K562 (cell line): ENCODE measurements around the gene CHN2. TPM values are rescaled to one million over a fixed set of nuclear protein-coding genes. Genes with fewer than 3 reads are reported as not detected.

ENCODE experiments used
- ATAC-seq: fragments of 200-7000 bp; cut with Tn5 transposase; 3 replicates; pipeline ENCODE4 v1.9.1; 2020; ENCODE audit warnings: moderate library complexity
- BruUV-seq: library from RNA; stranded (reverse); fragments of 400-500 nt; replicated peaks from 2 replicates; lab custom pipeline; 2021; lab: Mats Ljungman, UMichigan
- CTCF ChIA-PET: fragments of 300-600 bp; formaldehyde crosslinking; extraction: SDS; loops from one replicate; lab custom pipeline; 2021; ENCODE audit warnings: low intra/inter-chr PET ratio; lab: Yijun Ruan, JAX
- POLR2A ChIA-PET: fragments of 300-600, 350-650 bp; sonication (Branson Sonifier 250); formaldehyde crosslinking; extraction: SDS; loops from one replicate; lab custom pipeline; 2021; ENCODE audit warnings: antibody characterized with exemption, inconsistent platforms; lab: Yijun Ruan, JAX
- DNase-seq, 4 experiments: peaks; one replicate each; pipeline versions ENCODE4 v3.0.0 to v3.0.0-alpha.2; 2011 to 2018; ENCODE audit warnings: low spot score in 3 of 4, mixed read lengths in 3 of 4; ENCODE audit errors: extremely low read depth in 1 of 4
- FAIRE-seq: peaks from 2 replicates; lab custom pipeline; 2011; peaks lifted over from hg19 to GRCh38; lab: Jason Lieb, UNC
- H2AFZ ChIP-seq: 2 replicates; pipeline ENCODE4 v1.6.0; 2011; ENCODE audit warnings: low read depth, low read length, control low read depth, inconsistent platforms
- H3K27ac ChIP-seq: fragments of 200-600 bp; 3 replicates; pipeline ENCODE4 v1.8.0; 2011; ENCODE audit warnings: low read depth, mild to moderate bottlenecking, control low read depth, inconsistent platforms, low read length, moderate library complexity, mixed read lengths; ENCODE audit errors: extremely low read depth
- H3K27me3 ChIP-seq, 2 experiments: fragments of 300-600 bp in 1 of 2; 2 replicates in 1 of 2; 3 replicates in 1 of 2; pipeline versions ENCODE4 v1.6.0 to v1.8.0; 2011; ENCODE audit warnings: inconsistent platforms in 2 of 2, low read length in 2 of 2, mild to moderate bottlenecking in 1 of 2, mixed read lengths in 1 of 2, moderate library complexity in 1 of 2; ENCODE audit not compliant: control insufficient read depth in 2 of 2, insufficient read depth in 2 of 2
- H3K36me3 ChIP-seq: fragments of 300-600 bp; 3 replicates; pipeline ENCODE4 v1.8.0; 2011; ENCODE audit warnings: mild to moderate bottlenecking, low read length, inconsistent platforms; ENCODE audit not compliant: control insufficient read depth, insufficient read depth
- H3K4me1 ChIP-seq, 2 experiments: fragments of 200-600 bp in 1 of 2; replicated peaks in 1 of 2; 2 replicates in 1 of 2; 3 replicates in 1 of 2; pipeline versions ENCODE4 v1.5.1 to v1.8.0; 2011; ENCODE audit warnings: inconsistent platforms in 2 of 2, low read length in 2 of 2, mild to moderate bottlenecking in 1 of 2, mixed read lengths in 1 of 2, moderate library complexity in 1 of 2; ENCODE audit not compliant: control insufficient read depth in 2 of 2, insufficient read depth in 2 of 2
- H3K4me2 ChIP-seq: 2 replicates; pipeline ENCODE4 v1.6.1; 2011; ENCODE audit warnings: low read length, control low read depth, inconsistent platforms, mixed read lengths; ENCODE audit not compliant: insufficient read depth
- H3K4me3 ChIP-seq: fragments of 200-600 bp; sonication (generic), shearing (Covaris generic); 2 replicates; pipeline ENCODE4 v1.5.1; 2016; ENCODE audit warnings: control low read depth, inconsistent platforms
- H3K79me2 ChIP-seq: fragments of 200-600 bp; 3 replicates; pipeline ENCODE4 v1.8.0; 2011; ENCODE audit warnings: low read length, inconsistent platforms; ENCODE audit not compliant: control insufficient read depth, insufficient read depth
- H3K9ac ChIP-seq, 2 experiments: 2 replicates each; pipeline versions ENCODE4 v1.6.0 to v1.6.1; 2011; ENCODE audit warnings: low read depth in 2 of 2, low read length in 2 of 2, control low read depth in 1 of 2, inconsistent platforms in 1 of 2, mild to moderate bottlenecking in 1 of 2, mixed read lengths in 1 of 2; ENCODE audit not compliant: insufficient read depth in 1 of 2
- H3K9me1 ChIP-seq: one replicate; pipeline ENCODE4 v1.6.0; 2011; ENCODE audit warnings: inconsistent platforms, mild to moderate bottlenecking, low read length, moderate library complexity; ENCODE audit not compliant: control insufficient read depth, insufficient read depth
- H3K9me3 ChIP-seq: replicated peaks from 2 replicates; pipeline ENCODE4 v1.5.1; 2011; ENCODE audit warnings: low read depth, low read length, inconsistent platforms; ENCODE audit not compliant: control insufficient read depth, insufficient read depth
- H4K20me1 ChIP-seq: replicated peaks from 2 replicates; pipeline ENCODE4 v1.6.1; 2011; ENCODE audit warnings: low read length, inconsistent platforms, mixed read lengths; ENCODE audit not compliant: control insufficient read depth, insufficient read depth
- CLOCK ChIP-seq: fragments of 250-450 bp; sonication (Bioruptor Pico); IDR thresholded peaks from 2 replicates; pipeline ENCODE4 v1.4.0; 2020; ENCODE audit warnings: mild to moderate bottlenecking, moderate library complexity, borderline replicate concordance
- ETS2 ChIP-seq: IDR thresholded peaks from 2 replicates; pipeline ENCODE4 v1.6.1; 2016; ENCODE audit warnings: borderline replicate concordance, missing genetic modification characterization, mild to moderate bottlenecking, moderate library complexity, missing compliant biosample characterization; ENCODE audit not compliant: poor library complexity, severe bottlenecking
- GABPB2 ChIP-seq: fragments of 250-450 bp; sonication (Bioruptor Pico); conservative IDR thresholded peaks from 2 replicates; pipeline ENCODE4 v1.5.1; 2021; ENCODE audit warnings: mild to moderate bottlenecking
- HOXB6 ChIP-seq: fragments of 250-450 bp; sonication (Bioruptor Pico); IDR thresholded peaks from 2 replicates; pipeline ENCODE4 v1.5.1; 2022; ENCODE audit warnings: mild to moderate bottlenecking, borderline replicate concordance
- MLX ChIP-seq, 2 experiments: fragments of 450-650 bp in 1 of 2; sonication (generic) in 1 of 2; formaldehyde crosslinking; conservative IDR thresholded peaks; 2 replicates each; pipeline versions ENCODE4 v1.4.0 to v1.8.1; 2020 to 2022; ENCODE audit warnings: mild to moderate bottlenecking in 1 of 2, missing genetic modification reagents in 1 of 2
- MTF1 ChIP-seq: fragments of 250-450 bp; sonication (Bioruptor Pico); IDR thresholded peaks from 2 replicates; pipeline ENCODE4 v1.9.0; 2021; ENCODE audit warnings: moderate library complexity, mild to moderate bottlenecking, inconsistent platforms, borderline replicate concordance
- NONO ChIP-seq, 2 experiments: fragments of 200-400 bp in 1 of 2; fragments of 450-650 bp in 1 of 2; formaldehyde crosslinking in 1 of 2; IDR thresholded peaks; 2 replicates each; pipeline ENCODE4 v1.6.1; 2017; ENCODE audit warnings: low read depth in 2 of 2, mild to moderate bottlenecking in 2 of 2, moderate library complexity in 2 of 2, low read length in 1 of 2
- POLR2H ChIP-seq: IDR thresholded peaks from 2 replicates; pipeline ENCODE4 v1.6.1; 2016; ENCODE audit warnings: missing genetic modification characterization, low read depth, mild to moderate bottlenecking, control low read depth, missing compliant biosample characterization, moderate library complexity
- ZC3H4 ChIP-seq: sonication (generic); formaldehyde crosslinking; IDR thresholded peaks from 2 replicates; pipeline ENCODE4 v1.9.0; 2021; ENCODE audit warnings: missing genetic modification reagents, borderline replicate concordance
- ZNF639 ChIP-seq, 2 experiments: fragments of 200-800 bp in 1 of 2; sonication (Bioruptor generic) in 1 of 2; sonication (generic) in 1 of 2; formaldehyde crosslinking in 1 of 2; IDR thresholded peaks in 1 of 2; conservative IDR thresholded peaks in 1 of 2; 2 replicates each; pipeline versions ENCODE4 v1.5.0 to v1.6.1; 2016 to 2020; ENCODE audit warnings: missing compliant biosample characterization in 1 of 2, missing genetic modification characterization in 1 of 2, missing genetic modification reagents in 1 of 2
- ZNF75A ChIP-seq: fragments of 450-650 bp; formaldehyde crosslinking; IDR thresholded peaks from 2 replicates; pipeline ENCODE4 v1.4.0; 2020; ENCODE audit warnings: mild to moderate bottlenecking
- WGBS: fragments of 100-300 bp; shearing (Covaris generic); methylation state at CpG from one replicate; pipeline ENCODE4 v1.1.6; 2016; ENCODE audit warnings: low coverage, mixed read lengths; ENCODE audit not compliant: insufficient coverage; ENCODE audit errors: missing lambda C conversion rate; 5-methylcytosine and 5-hydroxymethylcytosine counted together
- in situ Hi-C: fragments of 300-500 bp; cut with MboI; formaldehyde crosslinking; loops from 4 replicates; pipeline ENCODE4 v1.15.0; 2018; ENCODE audit warnings: inconsistent platforms, mixed read lengths
- intact Hi-C: fragments of 100-400 bp; cut with micrococcal nuclease; formaldehyde crosslinking; loops from 2 replicates; pipeline ENCODE4 v1.14.2; 2022
- polyA plus RNA-seq, 8 experiments: library from polyadenylated mRNA; depleted of rRNA in 4 of 8; stranded (reverse) in 5 of 8; unstranded in 3 of 8; fragments of >200 nt; fragmentation: Nextera tagmentation in 2 of 8; fragmentation: Illumina TruSeq in 1 of 8; extraction: Ambion mirVana in 2 of 8; extraction: Trizol in 1 of 8; gene quantifications; 2 replicates each; pipeline versions ENCODE4 v1.2.1 to v1.2.3, GENCODE V29; 2011 to 2014; ENCODE audit warnings: inconsistent platforms in 1 of 8, missing spikeins in 1 of 8
- total RNA-seq, 7 experiments: library from RNA; depleted of rRNA in 6 of 7; stranded (reverse); fragments of >200 nt in 6 of 7; fragmentation: Illumina TruSeq in 2 of 7; extraction: Trizol in 2 of 7; gene quantifications; 2 replicates each; pipeline versions ENCODE4 v1.2.1 to v1.2.3, GENCODE V29; 2011 to 2021; ENCODE audit warnings: low replicate concordance in 1 of 7

Gene CHN2
- total and polyA plus RNA-seq, 9 of the 15 experiments (the other 6 are each of a cell fraction or from before 2014, with no cell fraction given) = 0.12 to 2.1 (median 0.31) TPM; not detected in 1

GRCh38 chr7:29502133-29502532 lies 307.6 kb downstream of the CHN2 start:
- intact Hi-C loops = no loop called here
- Histone ChIP-seq H3K27ac (no peak overlapping the region), H3K36me3 (no peaks in the 10 kb centered on the region), H3K27me3 (no peaks in the 10 kb centered on the region; a peak in 1 of 5 replicates), H3K4me1 (no peaks in the 10 kb centered on the region), H3K9ac (no peak overlapping the region), H3K4me3 (no peak overlapping the region), H3K9me3 (no peaks in the 10 kb centered on the region), H3K9me1 (no peaks in the 10 kb centered on the region), H3K79me2 (no peaks in the 10 kb centered on the region), H3K4me2 (no peak overlapping the region), H4K20me1 (no peaks in the 10 kb centered on the region), H2AFZ (no peak overlapping the region)
- WGBS = 8% methylated on average over 2 of the region's 2 CpGs
- POLR2A ChIA-PET = interaction anchor here (2.1 kb wide), 1 partner anchor 11 kb away, joined by 6 read pairs; no protein-coding TSS in a partner anchor
- no TSS peak for BruUV-seq
- CTCF ChIA-PET = no interaction called here
- DNase-seq (no peak), ATAC-seq (no peak), FAIRE-seq (no peak)
- in situ Hi-C loops = no loop called here
- no peak for TF ChIP-seq ZNF639 (CRISPR knock-in tag; conservative IDR thresholded peaks at IDR 0.05 in 1 of 2, IDR thresholded peaks at IDR 0.05 in 1 of 2)
- no peak for TF ChIP-seq MTF1
- TF ChIP-seq MLX (CRISPR knock-in tag; conservative IDR thresholded peaks at IDR 0.05) = no peak
- TF ChIP-seq ZNF75A (CRISPR knock-in tag) = no peak
- TF ChIP-seq CLOCK (CRISPR knock-in tag) = no peak
- TF ChIP-seq ETS2 (tag) = no peak
- no peak for TF ChIP-seq GABPB2
- TF ChIP-seq HOXB6 = no peak
- no peak for TF ChIP-seq POLR2H (tag)
- TF ChIP-seq ZC3H4 (CRISPR knock-in tag) = no peak
- no peak for TF ChIP-seq NONO (IDR thresholded peaks at IDR 0.05; ENCODE audit: low read depth in 2 of 2, low read length in 1 of 2)
